Calu3 (cell line): ENCODE data around the gene LPIN1. TPM values are rescaled to one million over a fixed set of nuclear protein-coding genes. Genes with fewer than 3 reads are reported as not detected.

ENCODE experiments used
- BruUV-seq: library from RNA; stranded (reverse); fragments of 400-500 nt; replicated peaks from 2 replicates; lab custom pipeline; 2021; lab: Mats Ljungman, UMichigan
- CTCF ChIA-PET: fragments of 300-600 bp; sonication (Branson Sonifier 250); formaldehyde crosslinking; loops from one replicate; lab custom pipeline; 2022; ENCODE audit warnings: antibody characterized with exemption; lab: Charles Lee
- DNase-seq: peaks from one replicate; pipeline ENCODE4 v3.0.0; 2022
- H3K27ac Mint-ChIP-seq: one replicate; pipeline ENCODE4 v1.8.0; 2022; ENCODE audit warnings: mixed read lengths; ENCODE audit not compliant: unreplicated experiment
- H3K27me3 Mint-ChIP-seq: one replicate; pipeline ENCODE4 v1.8.0; 2022; ENCODE audit warnings: mixed read lengths; ENCODE audit not compliant: unreplicated experiment
- H3K36me3 Mint-ChIP-seq: one replicate; pipeline ENCODE4 v1.8.0; 2022; ENCODE audit warnings: mild to moderate bottlenecking, moderate library complexity, mixed read lengths; ENCODE audit not compliant: insufficient read depth, unreplicated experiment
- H3K4me1 Mint-ChIP-seq: one replicate; pipeline ENCODE4 v1.8.0; 2022; ENCODE audit warnings: mild to moderate bottlenecking, low read depth, mixed read lengths; ENCODE audit not compliant: unreplicated experiment
- H3K4me3 Mint-ChIP-seq: one replicate; pipeline ENCODE4 v1.8.0; 2022; ENCODE audit warnings: mild to moderate bottlenecking, low read depth, moderate library complexity, mixed read lengths; ENCODE audit not compliant: unreplicated experiment
- H3K9me3 Mint-ChIP-seq: one replicate; pipeline ENCODE4 v1.8.0; 2022; ENCODE audit warnings: low read depth, mixed read lengths; ENCODE audit not compliant: unreplicated experiment
- intact Hi-C: fragments of 100-400 bp; cut with micrococcal nuclease; formaldehyde crosslinking; loops from one replicate; pipeline ENCODE4 v1.10.0; 2022; ENCODE audit not compliant: unreplicated experiment
- total RNA-seq: library from RNA; stranded (reverse); gene quantifications from 2 replicates; pipeline ENCODE4 v1.2.3, GENCODE V29; 2022
- TF ChIP-seq, protein P1 (sequence below): fragments of 200-600 bp; IDR thresholded peaks from one replicate; pipeline ENCODE4 v1.8.0; 2022; ENCODE audit warnings: antibody characterized with exemption; ENCODE audit not compliant: unreplicated experiment

LPIN1 gene
- total RNA-seq, 1 experiment from 2014 or later: 53.5 TPM

DNA sequence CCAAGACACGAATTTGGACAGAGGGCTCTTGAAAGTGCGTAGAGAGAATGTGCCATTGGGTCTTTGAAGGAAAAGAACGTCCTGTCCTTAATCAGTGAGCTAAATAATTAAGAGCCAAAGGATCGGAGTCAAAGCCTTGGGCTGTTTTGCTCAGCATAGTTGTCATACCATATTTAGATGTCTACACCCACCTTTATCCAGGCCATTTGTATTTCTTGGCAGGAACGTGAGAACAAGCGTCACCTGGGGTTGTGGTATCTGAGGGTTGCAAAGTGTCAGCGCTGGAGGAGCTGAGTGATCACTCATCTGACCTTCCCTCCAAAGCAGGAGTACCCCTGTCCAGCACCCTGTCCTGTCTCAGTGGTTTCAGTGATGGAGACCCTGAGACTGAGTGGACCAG, 4.5 kb downstream of the LPIN1 start:
- BruUV-seq: no TSS peak
- no peak overlapping the region for H3K27ac Mint-ChIP-seq
- DNase-seq: peak; percentile 48
- CTCF ChIA-PET: interaction anchor here (0.6 to 1.2 kb wide), 3 partner anchors 9 to 83 kb away, joined by 3 read pairs; no protein-coding TSS in a partner anchor
- peaks cover 74% of the 10 kb centered on the region for H3K4me1 Mint-ChIP-seq
- intact Hi-C loops: loop anchor here (5.0 kb wide), 1 partner anchor 59 kb away; no protein-coding TSS in a partner anchor
- no peak overlapping the region for H3K4me3 Mint-ChIP-seq
- H3K27me3 Mint-ChIP-seq: no peaks in the 10 kb centered on the region
- H3K9me3 Mint-ChIP-seq: no peaks in the 10 kb centered on the region
- peaks cover 42% of the 10 kb centered on the region for H3K36me3 Mint-ChIP-seq
- TF ChIP-seq, protein P1, sequence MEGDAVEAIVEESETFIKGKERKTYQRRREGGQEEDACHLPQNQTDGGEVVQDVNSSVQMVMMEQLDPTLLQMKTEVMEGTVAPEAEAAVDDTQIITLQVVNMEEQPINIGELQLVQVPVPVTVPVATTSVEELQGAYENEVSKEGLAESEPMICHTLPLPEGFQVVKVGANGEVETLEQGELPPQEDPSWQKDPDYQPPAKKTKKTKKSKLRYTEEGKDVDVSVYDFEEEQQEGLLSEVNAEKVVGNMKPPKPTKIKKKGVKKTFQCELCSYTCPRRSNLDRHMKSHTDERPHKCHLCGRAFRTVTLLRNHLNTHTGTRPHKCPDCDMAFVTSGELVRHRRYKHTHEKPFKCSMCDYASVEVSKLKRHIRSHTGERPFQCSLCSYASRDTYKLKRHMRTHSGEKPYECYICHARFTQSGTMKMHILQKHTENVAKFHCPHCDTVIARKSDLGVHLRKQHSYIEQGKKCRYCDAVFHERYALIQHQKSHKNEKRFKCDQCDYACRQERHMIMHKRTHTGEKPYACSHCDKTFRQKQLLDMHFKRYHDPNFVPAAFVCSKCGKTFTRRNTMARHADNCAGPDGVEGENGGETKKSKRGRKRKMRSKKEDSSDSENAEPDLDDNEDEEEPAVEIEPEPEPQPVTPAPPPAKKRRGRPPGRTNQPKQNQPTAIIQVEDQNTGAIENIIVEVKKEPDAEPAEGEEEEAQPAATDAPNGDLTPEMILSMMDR: no peak

DNA sequence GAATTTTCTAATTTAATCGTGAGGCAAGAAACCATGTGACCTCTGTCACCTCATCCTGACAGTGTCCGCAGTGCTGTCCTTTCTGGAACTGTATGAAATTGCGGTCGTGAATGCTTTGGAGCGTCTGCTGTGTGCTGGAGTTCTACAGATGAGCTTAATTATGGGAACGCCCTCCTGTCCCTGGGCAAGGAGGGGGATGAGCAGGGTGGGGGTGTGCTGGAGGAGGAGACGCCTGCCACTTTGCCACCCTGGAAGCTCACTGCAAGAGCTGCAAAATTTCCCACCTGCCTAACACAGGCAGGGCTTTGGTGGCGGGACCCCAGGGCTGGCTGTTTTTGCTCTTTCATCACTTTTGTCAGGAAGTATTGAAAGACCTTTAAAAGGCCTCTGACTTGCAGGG, 6.5 kb downstream of the LPIN1 start:
- peaks cover 36% of the 10 kb centered on the region for H3K36me3 Mint-ChIP-seq
- intact Hi-C loops: loop anchor here (5.0 kb wide), 1 partner anchor 61 kb away; no protein-coding TSS in a partner anchor
- BruUV-seq: TSS peak; percentile 97

DNA sequence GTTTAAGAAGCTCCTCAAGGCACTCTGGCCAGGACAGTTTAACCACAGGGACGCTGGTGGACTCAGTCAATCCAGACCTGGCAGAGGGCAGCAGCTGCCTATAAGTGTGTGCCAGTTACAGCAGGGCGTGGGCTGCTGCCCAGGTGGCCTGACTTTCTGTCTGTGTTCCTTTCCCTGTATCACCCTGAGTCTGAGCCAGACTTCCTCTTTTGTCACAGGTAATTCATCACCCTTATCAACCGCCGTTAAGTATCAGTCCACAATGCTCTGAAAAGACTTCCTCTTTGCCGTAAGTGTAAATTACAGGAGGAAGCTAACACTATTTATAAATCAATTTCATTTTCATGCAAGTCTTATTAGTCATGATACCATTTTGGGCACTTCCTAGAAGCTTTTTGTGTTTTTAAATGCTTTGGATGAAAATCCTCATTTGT, 7.0 kb downstream of the LPIN1 start:
- CTCF ChIA-PET: interaction anchor here (0.6 to 2.3 kb wide), 11 partner anchors 9 to 621 kb away, joined by 3 to 14 read pairs (median 5); no protein-coding TSS in a partner anchor
- intact Hi-C loops: loop anchor here (5.0 kb wide), 1 partner anchor 61 kb away; no protein-coding TSS in a partner anchor
- no peaks in the 10 kb centered on the region for H3K27me3 Mint-ChIP-seq
- H3K36me3 Mint-ChIP-seq: peaks cover 36% of the 10 kb centered on the region
- no peaks in the 10 kb centered on the region for H3K9me3 Mint-ChIP-seq
- H3K27ac Mint-ChIP-seq: peak overlapping the region; percentile 89
- peak overlapping the region; percentile 49 for H3K4me3 Mint-ChIP-seq
- peak; percentile 75 for DNase-seq
- H3K4me1 Mint-ChIP-seq: peaks cover 55% of the 10 kb centered on the region
- BruUV-seq: no TSS peak
- TF ChIP-seq, protein P1: no peak

More for the DNA sequence above, 6.5 kb downstream of the LPIN1 start:
- peaks cover 60% of the 10 kb centered on the region for H3K4me1 Mint-ChIP-seq
- CTCF ChIA-PET: interaction anchor here (0.9 to 2.3 kb wide), 5 partner anchors 9 to 65 kb away, joined by 4 to 14 read pairs (median 9); no protein-coding TSS in a partner anchor
- no peaks in the 10 kb centered on the region for H3K27me3 Mint-ChIP-seq
- no peak for DNase-seq
- no peaks in the 10 kb centered on the region for H3K9me3 Mint-ChIP-seq
- peak overlapping the region; percentile 89 for H3K27ac Mint-ChIP-seq
- TF ChIP-seq, protein P1: no peak
- H3K4me3 Mint-ChIP-seq: peak overlapping the region; percentile 49

DNA sequence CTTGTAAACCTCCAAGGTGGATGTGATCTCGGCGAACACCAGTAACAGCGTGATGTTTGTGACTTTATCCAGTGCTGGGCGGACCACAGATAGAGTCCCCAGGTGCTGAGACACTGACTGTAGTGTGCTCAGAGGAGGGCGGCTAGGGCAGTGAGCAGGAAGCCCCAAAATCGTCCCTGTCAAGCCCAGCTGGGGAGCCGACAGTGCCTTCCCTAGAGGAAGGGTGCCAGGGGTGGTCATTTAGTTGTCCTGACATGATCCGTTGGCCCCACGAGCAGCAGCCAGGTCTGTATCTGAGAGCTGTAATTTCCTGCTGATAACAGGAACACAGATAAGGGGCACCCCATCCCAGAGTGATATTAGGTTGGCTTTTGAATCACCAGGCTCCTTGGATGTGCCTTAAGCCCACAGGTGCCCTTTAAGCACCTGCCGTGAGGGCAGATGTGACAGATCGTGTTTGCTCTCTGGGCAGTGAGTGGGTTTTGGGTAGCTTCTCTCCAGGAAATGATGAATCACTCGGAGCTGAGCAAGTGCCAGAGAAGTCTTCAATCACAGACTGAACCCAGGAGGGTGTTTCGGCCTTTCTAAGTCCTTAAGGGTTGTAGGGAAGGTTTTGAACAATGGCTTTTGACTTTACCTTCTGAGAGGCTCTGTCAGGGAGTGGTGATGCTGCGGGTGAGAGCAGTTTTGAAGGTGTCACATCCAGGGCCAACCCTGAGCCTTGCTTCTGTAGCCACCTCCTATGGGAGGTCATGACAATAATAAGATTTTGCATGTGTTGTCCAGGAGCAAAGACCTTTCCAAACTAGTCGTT, 7.7 kb downstream of the LPIN1 start:
- Mint-ChIP-seq H3K4me3 (peak overlapping the region; percentile 49), H3K27me3 (no peaks in the 10 kb centered on the region), H3K36me3 (peaks cover 35% of the 10 kb centered on the region), H3K27ac (peak overlapping the region; percentile 89), H3K9me3 (no peaks in the 10 kb centered on the region), H3K4me1 (peaks cover 54% of the 10 kb centered on the region)
- no TSS peak for BruUV-seq
- intact Hi-C loops: loop anchor here (5.0 kb wide), 1 partner anchor 62 kb away; no protein-coding TSS in a partner anchor
- DNase-seq: peak; percentile 47
- CTCF ChIA-PET: interaction anchor here (0.6 to 2.3 kb wide), 12 partner anchors 10 to 622 kb away, joined by 3 to 14 read pairs (median 5); no protein-coding TSS in a partner anchor
- TF ChIP-seq, protein P1: no peak
